ENCODE measurements around the gene ANAPC2.

ANAPC2 gene, protein sequence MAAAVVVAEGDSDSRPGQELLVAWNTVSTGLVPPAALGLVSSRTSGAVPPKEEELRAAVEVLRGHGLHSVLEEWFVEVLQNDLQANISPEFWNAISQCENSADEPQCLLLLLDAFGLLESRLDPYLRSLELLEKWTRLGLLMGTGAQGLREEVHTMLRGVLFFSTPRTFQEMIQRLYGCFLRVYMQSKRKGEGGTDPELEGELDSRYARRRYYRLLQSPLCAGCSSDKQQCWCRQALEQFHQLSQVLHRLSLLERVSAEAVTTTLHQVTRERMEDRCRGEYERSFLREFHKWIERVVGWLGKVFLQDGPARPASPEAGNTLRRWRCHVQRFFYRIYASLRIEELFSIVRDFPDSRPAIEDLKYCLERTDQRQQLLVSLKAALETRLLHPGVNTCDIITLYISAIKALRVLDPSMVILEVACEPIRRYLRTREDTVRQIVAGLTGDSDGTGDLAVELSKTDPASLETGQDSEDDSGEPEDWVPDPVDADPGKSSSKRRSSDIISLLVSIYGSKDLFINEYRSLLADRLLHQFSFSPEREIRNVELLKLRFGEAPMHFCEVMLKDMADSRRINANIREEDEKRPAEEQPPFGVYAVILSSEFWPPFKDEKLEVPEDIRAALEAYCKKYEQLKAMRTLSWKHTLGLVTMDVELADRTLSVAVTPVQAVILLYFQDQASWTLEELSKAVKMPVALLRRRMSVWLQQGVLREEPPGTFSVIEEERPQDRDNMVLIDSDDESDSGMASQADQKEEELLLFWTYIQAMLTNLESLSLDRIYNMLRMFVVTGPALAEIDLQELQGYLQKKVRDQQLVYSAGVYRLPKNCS

GRCh38 chr9:137188490-137189296 is at the start of gene ANAPC2, which contains the start of gene SSNA1:
Gene ANAPC2 (minus strand): TSS chr9:137188560. CDS start chr9:137188532, 28 bp downstream.
Gene SSNA1 (plus strand): TSS chr9:137188676. CDS start chr9:137188727, 51 bp downstream.
- peak; percentile 96 for DNase-seq

- no peak for DNase-seq
Observed at GRCh38 chr9:137236936-137237421, 48.6 kb upstream of the ANAPC2 start.

- DNase-seq, result peak; percentile 93
Observed at GRCh38 chr9:137236238-137236935, 48.0 kb upstream of the ANAPC2 start.

DNA sequence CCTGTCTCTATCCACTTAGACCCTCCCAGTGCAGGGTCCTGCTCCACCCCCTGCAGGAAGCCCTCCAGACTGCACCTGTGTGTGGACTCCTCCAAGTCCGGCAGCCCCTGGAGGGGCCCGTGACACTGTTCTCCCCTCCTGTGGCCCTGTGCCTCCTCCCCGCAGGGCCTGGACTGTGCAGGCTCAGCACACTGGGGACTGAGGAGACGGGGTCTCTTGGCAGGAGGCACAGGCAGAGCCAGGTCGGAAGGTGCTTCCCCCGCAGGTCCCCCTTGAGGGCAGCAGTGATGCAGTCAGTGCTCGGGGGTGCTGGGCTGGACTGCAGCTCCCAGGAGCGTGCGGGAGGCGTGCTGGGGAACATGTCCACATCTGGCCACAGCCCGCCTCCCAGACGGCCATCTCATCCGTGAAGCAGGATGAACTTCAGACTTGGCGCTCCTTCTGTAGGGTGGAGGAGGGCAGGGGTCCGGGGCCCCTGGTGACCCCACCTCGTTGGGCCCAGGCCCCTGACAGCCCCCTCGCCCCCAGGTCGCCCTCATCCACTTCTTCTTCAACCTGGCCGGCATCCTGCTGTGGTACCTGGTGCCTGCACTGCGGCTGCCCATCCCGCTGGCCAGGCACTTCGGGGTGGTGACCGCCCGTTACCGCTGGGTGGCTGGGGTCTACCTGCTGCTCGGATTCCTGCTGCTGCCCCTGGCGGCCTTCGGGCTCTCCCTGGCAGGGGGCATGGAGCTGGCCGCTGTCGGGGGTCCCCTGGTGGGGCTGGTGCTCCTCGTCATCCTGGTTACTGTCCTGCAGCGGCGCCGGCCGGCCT is 47.3 kb upstream of the ANAPC2 start:
- no peak for DNase-seq

GRCh38 chr9:137234758-137235423 is 46.5 kb upstream of the ANAPC2 start:
- no peak for DNase-seq

DNA sequence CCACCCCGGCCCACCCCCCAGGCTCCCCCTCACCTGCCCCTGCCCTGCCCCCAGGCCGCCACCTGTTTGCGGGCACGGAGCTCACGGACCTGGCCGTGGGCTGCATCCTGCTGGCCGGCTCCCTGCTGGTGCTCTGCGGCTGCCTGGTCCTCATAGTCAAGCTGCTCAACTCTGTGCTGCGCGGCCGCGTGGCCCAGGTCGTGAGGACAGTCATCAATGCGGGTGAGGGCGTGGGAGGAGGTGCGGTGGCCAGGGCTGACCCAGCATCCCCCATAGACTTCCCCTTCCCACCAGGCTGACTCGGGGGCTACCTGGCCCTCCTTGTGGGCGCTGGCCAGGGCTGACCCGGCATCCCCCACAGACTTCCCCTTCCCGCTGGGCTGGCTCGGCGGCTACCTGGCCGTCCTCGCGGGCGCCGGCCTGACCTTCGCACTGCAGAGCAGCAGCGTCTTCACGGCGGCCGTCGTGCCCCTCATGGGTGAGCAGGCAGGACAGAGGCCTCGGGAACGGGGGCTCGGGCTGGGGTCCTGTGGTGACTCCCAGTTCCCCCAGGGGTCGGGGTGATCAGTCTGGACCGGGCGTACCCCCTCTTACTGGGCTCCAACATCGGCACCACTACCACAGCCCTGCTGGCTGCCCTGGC is 45.8 kb upstream of the ANAPC2 start:
- DNase-seq, result no peak

DNA sequence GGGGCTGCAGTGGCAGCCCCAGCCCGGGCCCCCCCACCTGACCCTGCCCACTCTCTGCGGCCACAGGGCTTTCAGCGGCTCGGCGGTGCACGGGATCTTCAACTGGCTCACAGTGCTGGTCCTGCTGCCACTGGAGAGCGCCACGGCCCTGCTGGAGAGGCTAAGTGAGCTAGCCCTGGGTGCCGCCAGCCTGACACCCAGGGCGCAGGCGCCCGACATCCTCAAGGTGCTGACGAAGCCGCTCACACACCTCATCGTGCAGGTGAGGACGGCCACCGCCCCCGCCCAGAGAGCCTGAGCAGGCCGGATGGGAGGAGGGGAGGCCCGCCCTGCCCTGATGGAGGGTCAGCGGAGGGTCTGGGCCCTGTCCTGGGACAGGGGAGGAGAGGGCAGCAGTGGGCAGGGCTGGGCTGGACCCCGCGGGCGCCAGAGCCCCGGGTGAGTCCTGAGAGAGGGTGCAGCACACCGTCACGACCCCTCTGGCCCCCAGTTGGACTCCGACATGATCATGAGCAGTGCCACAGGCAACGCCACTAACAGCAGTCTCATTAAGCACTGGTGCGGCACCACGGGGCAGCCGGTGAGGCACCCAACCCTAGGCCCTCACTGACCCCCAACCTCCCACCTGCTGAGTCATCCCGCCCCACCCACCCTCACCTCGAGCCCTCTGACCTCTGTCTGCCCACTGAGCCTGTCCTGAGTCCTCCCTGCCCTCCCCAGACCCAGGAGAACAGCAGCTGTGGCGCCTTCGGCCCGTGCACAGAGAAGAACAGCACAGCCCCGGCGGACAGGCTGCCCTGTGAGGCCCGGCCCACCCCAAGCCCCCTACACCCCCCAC is 45.0 kb upstream of the ANAPC2 start:
- DNase-seq, result no peak

GRCh38 chr9:137232510-137232909 is 44.1 kb upstream of the ANAPC2 start:
- DNase-seq, result no peak

GRCh38 chr9:137232101-137232500 is 43.7 kb upstream of the ANAPC2 start:
- DNase-seq, result no peak

DNA sequence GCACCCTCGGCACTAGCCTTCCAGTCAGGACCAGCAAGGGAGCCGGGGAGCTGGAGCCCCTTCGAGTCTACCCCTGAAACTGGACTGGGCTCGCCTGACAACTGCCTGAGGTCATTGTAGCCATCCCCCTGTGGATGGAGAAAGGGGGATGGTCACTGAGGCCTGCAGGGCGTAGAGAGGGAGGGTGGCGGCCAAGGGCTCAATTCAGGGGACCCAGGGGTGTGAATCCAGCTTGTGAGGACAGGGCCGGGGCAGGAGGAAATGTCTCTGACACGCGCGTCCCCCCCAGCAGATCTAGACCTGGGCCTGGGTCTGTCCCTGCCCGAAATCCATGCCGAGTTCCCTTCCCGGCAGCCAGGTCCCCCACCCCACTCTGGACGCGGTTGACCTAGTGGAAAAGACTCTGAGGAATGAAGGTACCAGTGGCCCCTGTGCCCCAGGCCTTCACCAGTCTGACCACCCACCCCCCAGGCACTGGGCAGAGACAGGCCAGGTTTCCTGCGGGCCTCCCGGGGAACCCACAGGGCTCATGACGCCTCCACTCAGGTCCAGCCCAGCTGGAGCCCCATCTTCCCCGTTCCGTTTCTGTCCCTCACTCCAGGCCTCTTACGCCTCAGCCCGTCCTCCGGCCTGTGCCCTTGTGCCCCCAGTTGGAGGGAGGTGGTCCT is 43.1 kb upstream of the ANAPC2 start:
- DNase-seq, result no peak

GRCh38 chr9:137230705-137231371 is 42.5 kb upstream of the ANAPC2 start, which contains the start of gene SLC34A3:
Gene SLC34A3 (plus strand): TSS chr9:137230901. CDS start chr9:137231703, 802 bp downstream.
- no peak for DNase-seq

GRCh38 chr9:137229903-137230704 is 41.7 kb upstream of the ANAPC2 start:
- DNase-seq, result no peak

DNA sequence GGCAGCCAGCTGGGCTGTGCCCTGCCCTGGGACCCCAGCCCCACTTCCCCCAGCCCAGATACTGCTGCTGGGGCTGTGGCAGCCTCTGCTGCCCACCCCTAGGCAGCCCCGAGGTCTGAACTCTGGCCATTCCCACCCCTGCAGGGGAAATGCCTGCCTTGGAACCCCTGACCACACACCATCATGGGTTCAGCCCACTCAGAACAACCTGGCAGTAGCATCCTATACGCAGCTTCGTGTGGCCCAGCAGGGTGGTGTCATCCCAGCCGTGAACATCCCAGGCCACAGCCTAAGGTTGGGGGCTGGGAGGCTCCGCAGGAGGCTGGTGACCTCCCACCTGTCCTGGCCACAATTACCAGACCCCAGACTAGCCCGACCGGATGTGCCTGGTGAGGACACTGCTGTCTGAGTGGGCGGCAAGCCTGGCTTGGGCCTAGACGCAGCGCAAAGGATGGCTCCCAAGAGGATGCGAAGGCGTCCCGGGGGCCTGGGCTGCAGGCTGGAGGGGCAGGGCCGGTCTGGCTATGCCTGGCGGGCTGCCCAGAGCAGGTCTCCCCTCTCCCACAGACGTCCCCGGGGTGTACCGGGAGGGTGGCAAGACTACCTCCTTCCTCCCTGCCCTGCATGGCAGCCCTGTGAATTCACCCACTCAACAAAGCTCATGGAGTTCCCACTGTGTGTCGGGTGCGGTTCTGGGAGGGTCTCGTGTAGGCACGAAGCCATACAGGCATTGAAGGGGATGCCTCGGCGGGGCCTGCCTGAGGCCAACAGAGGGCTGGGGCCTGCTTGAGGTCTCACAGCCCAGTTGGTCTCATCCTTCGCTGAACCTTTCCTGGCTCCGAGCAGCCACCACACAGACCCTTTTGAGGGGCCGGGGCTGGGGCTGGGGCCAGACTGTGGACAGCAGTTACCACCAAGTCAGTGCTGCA is 40.9 kb upstream of the ANAPC2 start:
- DNase-seq, result no peak

DNA sequence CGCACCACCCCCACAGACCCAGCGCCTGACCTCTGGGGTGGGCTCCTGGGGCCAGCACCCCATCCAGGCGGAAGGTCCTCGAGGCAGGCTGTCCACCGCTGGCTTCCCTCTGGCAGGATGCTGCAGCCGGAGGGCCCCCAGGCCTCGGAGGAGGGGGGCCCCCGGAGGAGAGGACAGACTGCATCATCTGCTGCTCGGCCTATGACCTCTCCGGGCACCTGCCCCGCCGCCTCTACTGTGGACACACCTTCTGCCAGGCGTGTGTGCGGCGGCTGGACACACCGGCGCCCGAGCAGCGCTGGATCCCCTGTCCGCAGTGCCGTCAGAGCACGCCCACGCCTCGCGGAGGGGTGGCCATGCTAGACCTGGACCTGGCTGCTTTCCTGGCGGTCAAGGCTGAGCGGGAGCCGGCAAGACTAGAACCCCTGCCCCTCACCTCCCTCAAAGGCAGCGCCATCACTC is 40.2 kb upstream of the ANAPC2 start:
- DNase-seq, result no peak

GRCh38 chr9:137227853-137228505 is 39.6 kb upstream of the ANAPC2 start:
- no peak for DNase-seq

Measured in activated CD4-positive, alpha-beta T cell treated with anti-CD3 and anti-CD28 coated beads, Interleukin-2, Interleukin-6, amounts not matched to agents 100 ng/mL and 50 ng/mL, durations not matched to agents 16 hours and 8 hours (primary cell).